Thyroid gland (tissue), 4 donors: ENCODE results near the gene FDXR.

Experiments
- CTCF ChIP-seq, 6 experiments: fragments of 200-600 bp in 3 of 6; fragments of 450-650 bp in 3 of 6; sonication (generic) in 3 of 6; IDR thresholded peaks; one replicate each; pipeline ENCODE4 v1.5.1; 2016 to 2019; ENCODE audit warnings: antibody characterized with exemption in 6 of 6, mild to moderate bottlenecking in 2 of 6, inconsistent platforms in 1 of 6, moderate library complexity in 1 of 6
- POLR2A ChIP-seq, 2 donors: fragments of 450-650 bp; IDR thresholded peaks; one replicate each; pipeline ENCODE4 v1.6.1; 2017; ENCODE audit warnings: antibody characterized with exemption in 2 of 2, mild to moderate bottlenecking in 2 of 2, moderate library complexity in 1 of 2

- TF ChIP-seq CTCF (IDR thresholded peaks at IDR 0.05) (no peak), POLR2A (IDR thresholded peaks at IDR 0.05) (no peak)
Observed at GRCh38 chr17:74822335-74822938, 50.4 kb downstream of the FDXR start.
